GM12878 (cell line): ENCODE measurements around the gene ARHGDIG.

Experiments used
- CEBPZ ChIP-seq: fragments of 150-350 bp; IDR thresholded peaks from 2 replicates; pipeline ENCODE4 v1.6.1; 2016; ENCODE audit warnings: low read depth, low read length
- FOXM1 ChIP-seq: IDR thresholded peaks from 2 replicates; pipeline ENCODE4 v1.6.1; 2012; ENCODE audit warnings: low read depth, mild to moderate bottlenecking, inconsistent platforms, low read length, moderate library complexity
- JUND ChIP-seq: IDR thresholded peaks from 2 replicates; pipeline ENCODE4 v1.6.1; 2012; ENCODE audit warnings: low read depth, mild to moderate bottlenecking, low read length, improper control_type of control experiment, moderate library complexity
- NFIC ChIP-seq: IDR thresholded peaks from 2 replicates; pipeline ENCODE4 v1.6.1; 2012; ENCODE audit warnings: low read depth, mild to moderate bottlenecking, inconsistent platforms, low read length, moderate library complexity
- PAX8 ChIP-seq: fragments of 450-650 bp; IDR thresholded peaks from 2 replicates; pipeline ENCODE4 v1.6.1; 2017; ENCODE audit warnings: mild to moderate bottlenecking, moderate library complexity
- SMC3 ChIP-seq: IDR thresholded peaks from 2 replicates; pipeline ENCODE4 v1.6.1; 2011; ENCODE audit warnings: low read length, improper control_type of control experiment, borderline replicate concordance
- ZBTB11 ChIP-seq: fragments of 450-650 bp; formaldehyde crosslinking; IDR thresholded peaks from 2 replicates; pipeline ENCODE4 v1.5.0; 2022; ENCODE audit warnings: mild to moderate bottlenecking, missing genetic modification characterization
- TF ChIP-seq, protein P1 (sequence below), 3 experiments: IDR thresholded peaks in 2 of 3; conservative IDR thresholded peaks in 1 of 3; 2 replicates each; pipeline ENCODE4 v1.5.1; 2011; ENCODE audit warnings: low read depth in 3 of 3, low read length in 3 of 3, mild to moderate bottlenecking in 3 of 3, control low read depth in 2 of 3, moderate library complexity in 2 of 3, inconsistent platforms in 1 of 3, mixed read lengths in 1 of 3; ENCODE audit not compliant: control insufficient read depth in 2 of 3, insufficient read depth in 1 of 3; ENCODE audit errors: extremely low read depth in 1 of 3

GRCh38 chr16:240559-240958 lies 39.8 kb upstream of the ARHGDIG start:
- TF ChIP-seq SMC3 (no peak), ZBTB11 (CRISPR knock-in tag) (no peak), JUND (no peak), PAX8 (no peak), FOXM1 (no peak), CEBPZ (no peak), NFIC (no peak)
- TF ChIP-seq, protein P1, sequence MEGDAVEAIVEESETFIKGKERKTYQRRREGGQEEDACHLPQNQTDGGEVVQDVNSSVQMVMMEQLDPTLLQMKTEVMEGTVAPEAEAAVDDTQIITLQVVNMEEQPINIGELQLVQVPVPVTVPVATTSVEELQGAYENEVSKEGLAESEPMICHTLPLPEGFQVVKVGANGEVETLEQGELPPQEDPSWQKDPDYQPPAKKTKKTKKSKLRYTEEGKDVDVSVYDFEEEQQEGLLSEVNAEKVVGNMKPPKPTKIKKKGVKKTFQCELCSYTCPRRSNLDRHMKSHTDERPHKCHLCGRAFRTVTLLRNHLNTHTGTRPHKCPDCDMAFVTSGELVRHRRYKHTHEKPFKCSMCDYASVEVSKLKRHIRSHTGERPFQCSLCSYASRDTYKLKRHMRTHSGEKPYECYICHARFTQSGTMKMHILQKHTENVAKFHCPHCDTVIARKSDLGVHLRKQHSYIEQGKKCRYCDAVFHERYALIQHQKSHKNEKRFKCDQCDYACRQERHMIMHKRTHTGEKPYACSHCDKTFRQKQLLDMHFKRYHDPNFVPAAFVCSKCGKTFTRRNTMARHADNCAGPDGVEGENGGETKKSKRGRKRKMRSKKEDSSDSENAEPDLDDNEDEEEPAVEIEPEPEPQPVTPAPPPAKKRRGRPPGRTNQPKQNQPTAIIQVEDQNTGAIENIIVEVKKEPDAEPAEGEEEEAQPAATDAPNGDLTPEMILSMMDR (IDR thresholded peaks at IDR 0.05 in 2 of 3, conservative IDR thresholded peaks at IDR 0.05 in 1 of 3; ENCODE audit: control insufficient read depth in 2 of 3, extremely low read depth in 1 of 3, insufficient read depth in 1 of 3, low read depth in 3 of 3, low read length in 3 of 3): no peak
